Measurements from ENCODE around the gene NKAIN4. TPM values are rescaled to one million over a fixed set of nuclear protein-coding genes. Genes with fewer than 3 reads are reported as not detected.

NKAIN4 gene
- total RNA-seq, 3 donors from 2014 or later = not detected

DNA sequence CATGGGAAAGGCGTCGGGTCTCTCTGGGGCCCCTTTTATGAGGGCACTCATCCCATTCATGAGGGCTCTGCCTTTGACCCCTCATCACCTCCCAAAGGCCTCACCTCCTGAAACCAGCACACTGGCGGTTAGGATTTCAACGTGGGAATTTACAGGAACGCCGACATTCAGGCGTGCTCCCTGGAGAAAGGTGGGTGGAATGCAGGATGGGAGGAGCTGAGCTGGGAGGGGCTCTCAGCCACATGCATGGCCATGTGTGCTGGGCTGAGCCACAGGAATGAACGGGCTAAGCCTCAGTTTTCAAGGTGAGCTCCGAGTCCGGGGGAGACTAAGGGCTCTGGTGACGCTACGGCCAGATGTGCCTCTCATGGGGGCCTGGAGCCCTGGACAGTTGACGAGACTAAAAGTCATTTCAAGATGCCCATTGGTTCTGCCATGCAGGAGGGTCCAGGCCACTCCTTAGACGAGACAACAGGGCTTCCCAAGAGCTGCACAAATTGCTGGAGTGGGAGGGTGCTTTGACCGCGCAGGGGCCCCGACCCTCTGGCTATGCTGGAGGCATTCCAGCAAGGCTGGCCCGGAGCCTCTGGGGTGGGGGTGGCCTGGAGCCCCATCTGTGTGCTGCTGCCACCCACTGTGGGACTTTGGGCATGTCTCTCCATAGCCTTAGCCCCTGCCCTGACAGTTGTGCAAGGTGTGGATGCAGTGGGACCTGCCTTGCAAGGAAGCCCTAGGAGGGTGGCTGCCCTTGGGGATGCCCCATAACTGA is 14.6 kb upstream of the NKAIN4 start:
- Histone ChIP-seq H3K27ac (no peak overlapping the region), H3K4me3 (no peak overlapping the region), H3K9me3 (no peaks in the 10 kb centered on the region), H3K4me1 (peaks cover 0 to 6% of the 10 kb centered on the region in 2 donors), H3K36me3 (no peaks in the 10 kb centered on the region), H3K27me3 (peaks cover 0 to 17% of the 10 kb centered on the region in 2 donors)
- DNase-seq (ENCODE audit: low spot score in 2 of 2) = no peak
- intact Hi-C loops (cut with DNase I; ENCODE audit: low total_unique reads) = no loop called here
- no peak for TF ChIP-seq POLR2A (IDR thresholded peaks at IDR 0.05)
- TF ChIP-seq, protein P1, sequence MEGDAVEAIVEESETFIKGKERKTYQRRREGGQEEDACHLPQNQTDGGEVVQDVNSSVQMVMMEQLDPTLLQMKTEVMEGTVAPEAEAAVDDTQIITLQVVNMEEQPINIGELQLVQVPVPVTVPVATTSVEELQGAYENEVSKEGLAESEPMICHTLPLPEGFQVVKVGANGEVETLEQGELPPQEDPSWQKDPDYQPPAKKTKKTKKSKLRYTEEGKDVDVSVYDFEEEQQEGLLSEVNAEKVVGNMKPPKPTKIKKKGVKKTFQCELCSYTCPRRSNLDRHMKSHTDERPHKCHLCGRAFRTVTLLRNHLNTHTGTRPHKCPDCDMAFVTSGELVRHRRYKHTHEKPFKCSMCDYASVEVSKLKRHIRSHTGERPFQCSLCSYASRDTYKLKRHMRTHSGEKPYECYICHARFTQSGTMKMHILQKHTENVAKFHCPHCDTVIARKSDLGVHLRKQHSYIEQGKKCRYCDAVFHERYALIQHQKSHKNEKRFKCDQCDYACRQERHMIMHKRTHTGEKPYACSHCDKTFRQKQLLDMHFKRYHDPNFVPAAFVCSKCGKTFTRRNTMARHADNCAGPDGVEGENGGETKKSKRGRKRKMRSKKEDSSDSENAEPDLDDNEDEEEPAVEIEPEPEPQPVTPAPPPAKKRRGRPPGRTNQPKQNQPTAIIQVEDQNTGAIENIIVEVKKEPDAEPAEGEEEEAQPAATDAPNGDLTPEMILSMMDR (IDR thresholded peaks at IDR 0.05) = no peak
- no peak for TF ChIP-seq POLR2AphosphoS5 (IDR thresholded peaks at IDR 0.05)

DNA sequence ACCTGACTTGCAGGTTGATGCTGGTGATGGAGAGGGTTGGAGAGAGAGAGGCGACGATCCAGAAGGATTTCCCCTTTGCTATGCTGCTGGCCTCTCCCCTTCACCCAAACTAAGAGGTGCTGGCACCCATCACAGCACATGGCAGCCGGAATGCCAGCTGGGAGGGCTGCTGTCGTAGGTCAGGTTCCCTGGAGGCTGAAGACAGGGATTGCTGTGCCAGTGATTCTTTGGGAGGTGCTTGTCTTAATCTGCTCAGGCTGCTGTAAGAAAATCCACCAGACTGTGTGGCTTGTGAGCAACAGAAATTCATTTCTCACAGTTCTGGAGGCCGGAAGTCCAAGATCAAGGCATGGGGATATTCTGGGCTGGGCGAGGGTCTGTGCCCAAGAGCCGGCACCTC is 14.0 kb upstream of the NKAIN4 start:
- no peak for DNase-seq (ENCODE audit: low spot score in 2 of 2)
- Histone ChIP-seq H3K4me1 (no peaks in the 10 kb centered on the region), H3K4me3 (no peak overlapping the region), H3K27ac (no peak overlapping the region), H3K9me3 (no peaks in the 10 kb centered on the region), H3K27me3 (peaks cover 0 to 20% of the 10 kb centered on the region in 2 donors), H3K36me3 (no peaks in the 10 kb centered on the region)
- TF ChIP-seq POLR2A (IDR thresholded peaks at IDR 0.05) (no peak), POLR2AphosphoS5 (IDR thresholded peaks at IDR 0.05) (no peak)
- TF ChIP-seq, protein P1 (IDR thresholded peaks at IDR 0.05) = no peak
- intact Hi-C loops (cut with DNase I; ENCODE audit: low total_unique reads) = no loop called here

DNA sequence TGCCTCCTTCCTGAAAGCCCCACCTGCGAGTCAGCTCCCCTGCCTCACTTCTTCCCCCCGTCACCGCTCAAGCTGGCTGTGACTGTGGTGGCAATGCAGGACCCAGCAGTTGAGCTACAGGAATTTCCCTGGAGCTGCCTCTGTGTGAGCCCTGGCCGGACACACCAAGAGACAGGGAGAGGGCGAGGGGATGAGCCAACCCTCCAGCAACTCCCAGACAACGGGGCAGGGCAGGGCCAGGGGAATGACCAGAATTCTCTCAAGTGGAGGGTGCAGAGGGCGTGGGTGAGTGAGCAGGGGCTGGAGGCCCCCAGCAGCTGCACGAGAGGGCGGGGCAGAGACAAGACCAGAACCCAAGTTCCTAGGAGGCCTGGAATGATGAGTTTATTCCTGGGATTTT is 13.4 kb upstream of the NKAIN4 start:
- Histone ChIP-seq H3K36me3 (no peaks in the 10 kb centered on the region), H3K4me3 (no peak overlapping the region), H3K9me3 (no peaks in the 10 kb centered on the region), H3K27me3 (peaks cover 0 to 24% of the 10 kb centered on the region in 2 donors), H3K4me1 (no peaks in the 10 kb centered on the region), H3K27ac (no peak overlapping the region)
- DNase-seq (ENCODE audit: low spot score in 2 of 2) = no peak
- TF ChIP-seq POLR2AphosphoS5 (IDR thresholded peaks at IDR 0.05) (no peak), POLR2A (IDR thresholded peaks at IDR 0.05) (no peak)
- TF ChIP-seq, protein P1 (IDR thresholded peaks at IDR 0.05) = no peak
- intact Hi-C loops (cut with DNase I; ENCODE audit: low total_unique reads) = no loop called here

DNA sequence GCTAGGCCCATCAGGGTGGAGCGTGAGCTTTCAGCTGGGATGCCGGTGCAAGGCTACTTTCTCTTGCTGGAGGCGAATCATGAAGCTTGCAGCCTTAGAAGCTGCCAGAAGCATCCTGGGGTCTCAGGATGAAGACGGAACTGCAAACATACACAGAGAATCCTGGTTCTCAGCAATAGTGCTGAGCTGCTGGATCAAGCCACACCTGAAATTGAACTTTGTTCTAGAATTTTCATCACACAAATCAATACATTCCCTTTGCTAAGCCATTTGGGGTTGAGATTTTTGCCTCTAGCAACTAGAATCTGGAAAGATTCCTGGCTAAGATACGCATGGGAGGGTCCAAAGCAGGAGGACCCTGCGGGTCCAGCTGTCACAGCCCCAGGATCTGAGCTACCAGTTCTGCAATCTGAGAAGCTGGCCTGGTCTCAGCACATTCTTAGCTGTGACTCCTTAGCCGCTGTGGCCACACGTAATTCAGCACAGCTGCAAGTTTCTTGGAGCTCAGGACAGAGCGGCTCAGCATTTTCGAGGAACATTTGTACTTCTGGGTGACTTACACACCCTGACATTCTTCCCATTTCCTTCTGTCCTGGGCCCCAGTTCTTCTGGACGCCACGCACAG is 11.7 kb upstream of the NKAIN4 start:
- H3K27me3 ChIP-seq = peaks cover 0 to 32% of the 10 kb centered on the region in 2 donors
- DNase-seq (ENCODE audit: low spot score in 2 of 2) = no peak
- no peaks in the 10 kb centered on the region for H3K4me1 ChIP-seq

More for the DNA sequence above, 11.7 kb upstream of the NKAIN4 start:
- H3K36me3 ChIP-seq = no peaks in the 10 kb centered on the region
- H3K9me3 ChIP-seq = no peaks in the 10 kb centered on the region
- TF ChIP-seq POLR2AphosphoS5 (IDR thresholded peaks at IDR 0.05) (no peak), POLR2A (IDR thresholded peaks at IDR 0.05) (no peak)
- TF ChIP-seq, protein P1 (IDR thresholded peaks at IDR 0.05) = no peak
- intact Hi-C loops (cut with DNase I; ENCODE audit: low total_unique reads) = no loop called here
- no peak overlapping the region for H3K4me3 ChIP-seq
- no peak overlapping the region for H3K27ac ChIP-seq

Measured in breast epithelium (tissue), 4 donors.